ENCODE data around the gene ZNF45. TPM values are rescaled to one million over a fixed set of nuclear protein-coding genes. Genes with fewer than 3 reads are reported as not detected.
"Not testable (repeated sequence)": the region's sequence is repeated elsewhere in the genome, so short reads cannot be mapped to it uniquely, and the experiment has no call there.

The ZNF45 gene
- total RNA-seq, 1 donor from 2014 or later, result 19.9 TPM

- no peak overlapping the region for H3K4me3 Mint-ChIP-seq (ENCODE audit: unreplicated experiment)
- no peak overlapping the region for H3K27ac Mint-ChIP-seq (ENCODE audit: unreplicated experiment)
- no peak for TF ChIP-seq CTCF (IDR thresholded peaks at IDR 0.05)
- peaks cover 2% of the 10 kb centered on the region for H3K4me1 Mint-ChIP-seq (ENCODE audit: unreplicated experiment)
- DNase-seq (ENCODE audit: extremely low spot score, unreplicated experiment), result no peak
- H3K36me3 Mint-ChIP-seq (ENCODE audit: unreplicated experiment), result peaks cover 39% of the 10 kb centered on the region
- H3K27me3 Mint-ChIP-seq (ENCODE audit: unreplicated experiment), result no peaks in the 10 kb centered on the region
- peaks cover 59% of the 10 kb centered on the region for H3K9me3 Mint-ChIP-seq (ENCODE audit: unreplicated experiment)
Observed at GRCh38 chr19:43895727-43896308, 39.3 kb downstream of the ZNF45 start.

GRCh38 chr19:43883864-43884263 is 51.2 kb downstream of the ZNF45 start, which contains the start of gene ZNF404:
ZNF404 (minus strand) TSS chr19:43883964.
- H3K36me3 Mint-ChIP-seq (ENCODE audit: unreplicated experiment), result peaks cover 32% of the 10 kb centered on the region
- no peaks in the 10 kb centered on the region for H3K4me1 Mint-ChIP-seq (ENCODE audit: unreplicated experiment)
- peaks cover 64% of the 10 kb centered on the region for H3K9me3 Mint-ChIP-seq (ENCODE audit: unreplicated experiment)
- no peak within 1 kb of the TSS for H3K27ac Mint-ChIP-seq (ENCODE audit: unreplicated experiment)
- TF ChIP-seq CTCF (IDR thresholded peaks at IDR 0.05), result no peak
- no peak for DNase-seq (ENCODE audit: extremely low spot score, unreplicated experiment)
- no peak within 1 kb of the TSS for H3K4me3 Mint-ChIP-seq (ENCODE audit: unreplicated experiment)
- H3K27me3 Mint-ChIP-seq (ENCODE audit: unreplicated experiment), result no peaks in the 10 kb centered on the region

- no peak for DNase-seq (ENCODE audit: extremely low spot score, unreplicated experiment)
- no peaks in the 10 kb centered on the region for H3K4me1 Mint-ChIP-seq (ENCODE audit: unreplicated experiment)
- H3K27ac Mint-ChIP-seq (ENCODE audit: unreplicated experiment), result no peak overlapping the region
- peaks cover 47% of the 10 kb centered on the region for H3K36me3 Mint-ChIP-seq (ENCODE audit: unreplicated experiment)
- H3K27me3 Mint-ChIP-seq (ENCODE audit: unreplicated experiment), result no peaks in the 10 kb centered on the region
- no peak for TF ChIP-seq CTCF (IDR thresholded peaks at IDR 0.05)
- H3K9me3 Mint-ChIP-seq (ENCODE audit: unreplicated experiment), result peaks cover 50% of the 10 kb centered on the region
- H3K4me3 Mint-ChIP-seq (ENCODE audit: unreplicated experiment), result no peak overlapping the region
Observed at GRCh38 chr19:43880483-43880882, 54.6 kb downstream of the ZNF45 start.

- peaks cover 40% of the 10 kb centered on the region for H3K36me3 Mint-ChIP-seq (ENCODE audit: unreplicated experiment)
- no peak for TF ChIP-seq CTCF (IDR thresholded peaks at IDR 0.05)
- no peaks in the 10 kb centered on the region for H3K4me1 Mint-ChIP-seq (ENCODE audit: unreplicated experiment)
- DNase-seq (ENCODE audit: extremely low spot score, unreplicated experiment), result no peak
- no peak overlapping the region for H3K4me3 Mint-ChIP-seq (ENCODE audit: unreplicated experiment)
- H3K27ac Mint-ChIP-seq (ENCODE audit: unreplicated experiment), result no peak overlapping the region
- no peaks in the 10 kb centered on the region for H3K27me3 Mint-ChIP-seq (ENCODE audit: unreplicated experiment)
- H3K9me3 Mint-ChIP-seq (ENCODE audit: unreplicated experiment), result peaks cover 52% of the 10 kb centered on the region
Observed at GRCh38 chr19:43872547-43873336, 62.3 kb downstream of the ZNF45 start.

- peaks cover 26% of the 10 kb centered on the region for H3K9me3 Mint-ChIP-seq (ENCODE audit: unreplicated experiment)
Observed at GRCh38 chr19:43866923-43867322, 68.2 kb downstream of the ZNF45 start.

More at GRCh38 chr19:43866923-43867322, 68.2 kb downstream of the ZNF45 start:
- H3K27me3 Mint-ChIP-seq (ENCODE audit: unreplicated experiment); H3K27ac Mint-ChIP-seq (ENCODE audit: unreplicated experiment); H3K4me3 Mint-ChIP-seq (ENCODE audit: unreplicated experiment); H3K4me1 Mint-ChIP-seq (ENCODE audit: unreplicated experiment); DNase-seq (ENCODE audit: extremely low spot score, unreplicated experiment): not testable (repeated sequence)
- peaks cover 12% of the 10 kb centered on the region for H3K36me3 Mint-ChIP-seq (ENCODE audit: unreplicated experiment)

Other genes starting within 250 kb of the ZNF45 start
- gene IRGC, start 219.2 kb downstream of the ZNF45 start, total RNA-seq, result not detected in 2 replicates
- gene SMG9, start 180.3 kb downstream of the ZNF45 start, total RNA-seq, result 64.9 and 71.0 TPM in 2 replicates
- 0.64 and 1.5 TPM in 2 replicates for gene KCNN4, start 154.3 kb downstream of the ZNF45 start, total RNA-seq
- not detected in 2 replicates for gene LYPD5, start 132.8 kb downstream of the ZNF45 start, total RNA-seq
- 9.8 and 11.5 TPM in 2 replicates for gene ZNF283, start 108.0 kb downstream of the ZNF45 start, total RNA-seq
- 6.5 and 6.6 TPM in 2 replicates for gene ZNF404, start 51.3 kb downstream of the ZNF45 start, total RNA-seq
- 9.2 and 11.4 TPM in 2 replicates for gene ZNF221, start 15.9 kb upstream of the ZNF45 start, total RNA-seq
- gene ZNF155, start 48.9 kb upstream of the ZNF45 start, total RNA-seq, result 8.1 and 8.9 TPM in 2 replicates
- 4.1 and 5.3 TPM in 2 replicates for gene ZNF230, start 67.7 kb upstream of the ZNF45 start, total RNA-seq
- gene ZNF222, start 90.1 kb upstream of the ZNF45 start, total RNA-seq, result 6.1 and 6.5 TPM in 2 replicates
- gene ZNF223, start 116.8 kb upstream of the ZNF45 start, total RNA-seq, result 5.3 and 8.5 TPM in 2 replicates
- 3.8 and 4.9 TPM in 2 replicates for gene ZNF284, start 136.9 kb upstream of the ZNF45 start, total RNA-seq
- 29.6 and 30.2 TPM in 2 replicates for gene ZNF224, start 159.1 kb upstream of the ZNF45 start, total RNA-seq
- 6.1 and 7.9 TPM in 2 replicates for gene ZNF225, start 178.1 kb upstream of the ZNF45 start, total RNA-seq
- 17.4 and 19.3 TPM in 2 replicates for gene ZNF234, start 206.3 kb upstream of the ZNF45 start, total RNA-seq
- 28.8 TPM in 2 replicates for gene ZNF226, start 229.8 kb upstream of the ZNF45 start, total RNA-seq

Data from osteocyte (in vitro differentiated cells).